ENCODE results near the gene DENND2D. TPM values are rescaled to one million over a fixed set of nuclear protein-coding genes. Genes with fewer than 3 reads are reported as not detected.

DENND2D gene
- total RNA-seq, 1 donor from 2014 or later: not detected

- no peak for DNase-seq
- TF ChIP-seq, protein P1, sequence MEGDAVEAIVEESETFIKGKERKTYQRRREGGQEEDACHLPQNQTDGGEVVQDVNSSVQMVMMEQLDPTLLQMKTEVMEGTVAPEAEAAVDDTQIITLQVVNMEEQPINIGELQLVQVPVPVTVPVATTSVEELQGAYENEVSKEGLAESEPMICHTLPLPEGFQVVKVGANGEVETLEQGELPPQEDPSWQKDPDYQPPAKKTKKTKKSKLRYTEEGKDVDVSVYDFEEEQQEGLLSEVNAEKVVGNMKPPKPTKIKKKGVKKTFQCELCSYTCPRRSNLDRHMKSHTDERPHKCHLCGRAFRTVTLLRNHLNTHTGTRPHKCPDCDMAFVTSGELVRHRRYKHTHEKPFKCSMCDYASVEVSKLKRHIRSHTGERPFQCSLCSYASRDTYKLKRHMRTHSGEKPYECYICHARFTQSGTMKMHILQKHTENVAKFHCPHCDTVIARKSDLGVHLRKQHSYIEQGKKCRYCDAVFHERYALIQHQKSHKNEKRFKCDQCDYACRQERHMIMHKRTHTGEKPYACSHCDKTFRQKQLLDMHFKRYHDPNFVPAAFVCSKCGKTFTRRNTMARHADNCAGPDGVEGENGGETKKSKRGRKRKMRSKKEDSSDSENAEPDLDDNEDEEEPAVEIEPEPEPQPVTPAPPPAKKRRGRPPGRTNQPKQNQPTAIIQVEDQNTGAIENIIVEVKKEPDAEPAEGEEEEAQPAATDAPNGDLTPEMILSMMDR (IDR thresholded peaks at IDR 0.05; ENCODE audit: partially characterized antibody, unreplicated experiment): no peak
- Mint-ChIP-seq H3K36me3 (ENCODE audit: unreplicated experiment) (no peaks in the 10 kb centered on the region), H3K27ac (ENCODE audit: unreplicated experiment) (peak overlapping the region; percentile 43), H3K9me3 (ENCODE audit: unreplicated experiment) (peaks cover 2% of the 10 kb centered on the region), H3K4me3 (ENCODE audit: unreplicated experiment) (peak overlapping the region; percentile 100), H3K27me3 (ENCODE audit: unreplicated experiment) (peaks cover 6% of the 10 kb centered on the region), H3K4me1 (ENCODE audit: low read depth, unreplicated experiment) (peaks cover 23% of the 10 kb centered on the region)
These were observed 59.8 kb downstream of the DENND2D start for GRCh38 chr1:111140680-111140967.

DNA sequence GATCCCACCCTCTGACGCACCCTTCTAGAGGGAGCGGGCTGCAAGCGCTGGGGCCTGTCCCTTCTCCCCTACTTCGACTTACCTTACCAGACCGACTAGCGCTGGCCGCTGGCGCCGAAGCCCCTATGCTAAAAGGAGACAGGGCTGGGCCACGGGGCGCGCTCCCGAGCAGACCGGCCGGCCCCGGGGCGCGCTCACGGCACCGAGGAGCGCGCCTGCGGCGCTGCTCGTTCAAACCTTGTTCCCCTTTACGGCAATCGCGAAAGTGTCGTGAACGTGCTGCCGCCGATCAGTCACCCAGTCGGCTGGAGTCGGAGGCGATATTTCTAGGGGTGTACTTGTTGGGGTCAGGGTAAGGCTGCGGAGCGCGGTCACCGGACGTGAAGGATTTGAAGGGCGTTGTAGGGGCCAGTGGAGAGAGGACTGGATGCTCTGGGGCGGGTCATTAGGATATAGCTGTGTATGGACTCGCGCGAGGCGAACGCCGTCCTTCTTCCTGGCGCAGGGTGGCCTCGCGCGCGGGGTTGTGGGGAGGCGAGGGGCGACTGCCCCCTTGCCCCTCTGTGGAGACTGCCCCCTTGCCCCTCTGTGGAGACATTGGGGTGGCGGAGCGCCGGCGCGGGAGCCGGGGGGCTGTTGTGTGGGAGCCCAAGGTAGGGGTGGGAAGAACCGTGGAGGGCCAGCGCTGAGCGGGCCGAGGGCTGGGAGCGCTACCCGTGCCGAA lies 60.3 kb downstream of the DENND2D start, which contains the start of the genes CEPT1 and DRAM2:
CEPT1 (plus strand) TSS at position 268 of the 724 bp plus-strand sequence. CDS start 7,492 bp downstream, outside the sequence.
DRAM2 (minus strand) TSS at position 138 of the 724 bp plus-strand sequence. CDS start 8,539 bp downstream, outside the sequence.
- H3K27me3 Mint-ChIP-seq (ENCODE audit: unreplicated experiment): peaks cover 6% of the 10 kb centered on the region
- peak; percentile 97 for DNase-seq
- H3K4me1 Mint-ChIP-seq (ENCODE audit: low read depth, unreplicated experiment): peaks cover 23% of the 10 kb centered on the region
- TF ChIP-seq, protein P1 (IDR thresholded peaks at IDR 0.05; ENCODE audit: partially characterized antibody, unreplicated experiment): no peak
- H3K9me3 Mint-ChIP-seq (ENCODE audit: unreplicated experiment): peaks cover 2% of the 10 kb centered on the region
- no peaks in the 10 kb centered on the region for H3K36me3 Mint-ChIP-seq (ENCODE audit: unreplicated experiment)
- H3K4me3 Mint-ChIP-seq (ENCODE audit: unreplicated experiment): peak within 1 kb of the TSS; percentile 100
- peak within 1 kb of the TSS; percentile 98 for H3K27ac Mint-ChIP-seq (ENCODE audit: unreplicated experiment)

GRCh38 chr1:111139324-111139955 lies 61.0 kb downstream of the DENND2D start:
- Mint-ChIP-seq H3K4me1 (ENCODE audit: low read depth, unreplicated experiment) (peaks cover 23% of the 10 kb centered on the region), H3K27ac (ENCODE audit: unreplicated experiment) (peak overlapping the region; percentile 98), H3K4me3 (ENCODE audit: unreplicated experiment) (peak overlapping the region; percentile 100), H3K27me3 (ENCODE audit: unreplicated experiment) (peaks cover 6% of the 10 kb centered on the region), H3K36me3 (ENCODE audit: unreplicated experiment) (no peaks in the 10 kb centered on the region), H3K9me3 (ENCODE audit: unreplicated experiment) (peaks cover 2% of the 10 kb centered on the region)
- TF ChIP-seq, protein P1 (IDR thresholded peaks at IDR 0.05; ENCODE audit: partially characterized antibody, unreplicated experiment): no peak
- peak; percentile 53 for DNase-seq

Other genes starting within 250 kb of the DENND2D start
- 21.1 TPM for gene LRIF1, start 236.7 kb downstream of the DENND2D start, total RNA-seq (ENCODE audit: unreplicated experiment)
- gene DRAM2, start 60.6 kb downstream of the DENND2D start, total RNA-seq (ENCODE audit: unreplicated experiment): 39.7 TPM
- gene CEPT1, start 60.4 kb downstream of the DENND2D start, total RNA-seq (ENCODE audit: unreplicated experiment): 35.6 TPM
- gene CHI3L2, start 27.1 kb upstream of the DENND2D start, total RNA-seq (ENCODE audit: unreplicated experiment): not detected
- gene CHIA, start 90.2 kb upstream of the DENND2D start, total RNA-seq (ENCODE audit: unreplicated experiment): not detected
- gene OVGP1, start 227.1 kb upstream of the DENND2D start, total RNA-seq (ENCODE audit: unreplicated experiment): 2.5 TPM
- gene WDR77, start 248.6 kb upstream of the DENND2D start, total RNA-seq (ENCODE audit: unreplicated experiment): 39.6 TPM
- 272 TPM for gene ATP5PB, start 248.8 kb upstream of the DENND2D start, total RNA-seq (ENCODE audit: unreplicated experiment)

All from glutamatergic neuron (in vitro differentiated cells).